HEK293 (cell line): ENCODE measurements around the gene RHD.
A peak's percentile ranks its signal among the peaks of the same experiment; 100 is the strongest.

Experiments used
- HOXD13 ChIP-seq: sonication (generic); formaldehyde crosslinking; IDR thresholded peaks from 2 replicates; pipeline ENCODE4 v1.8.0; 2022; ENCODE audit warnings: missing genetic modification reagents, borderline replicate concordance
- OSR2 ChIP-seq: fragments of 450-650 bp; formaldehyde crosslinking; IDR thresholded peaks from 2 replicates; pipeline ENCODE4 v1.5.1; 2016; ENCODE audit warnings: missing biosample characterization, missing genetic modification characterization
- PATZ1 ChIP-seq: fragments of 450-650 bp; formaldehyde crosslinking; IDR thresholded peaks from 2 replicates; pipeline ENCODE4 v1.5.1; 2016; ENCODE audit warnings: missing biosample characterization, missing genetic modification characterization
- PRDM2 ChIP-seq: fragments of 450-650 bp; formaldehyde crosslinking; IDR thresholded peaks from 2 replicates; pipeline ENCODE4 v1.5.1; 2016; ENCODE audit warnings: missing biosample characterization, missing genetic modification characterization, borderline replicate concordance
- REST ChIP-seq: fragments of 450-650 bp; formaldehyde crosslinking; IDR thresholded peaks from 2 replicates; pipeline ENCODE4 v1.5.1; 2016; ENCODE audit warnings: missing biosample characterization, missing genetic modification characterization
- TCF7L2 ChIP-seq: IDR thresholded peaks from 2 replicates; pipeline ENCODE4 v1.6.1; 2011; ENCODE audit warnings: low read depth, mild to moderate bottlenecking, inconsistent platforms, low read length, moderate library complexity, borderline replicate concordance
- YY1 ChIP-seq: fragments of 450-650 bp; formaldehyde crosslinking; IDR thresholded peaks from 2 replicates; pipeline ENCODE4 v1.5.1; 2018; ENCODE audit warnings: missing biosample characterization, missing genetic modification characterization
- ZBTB6 ChIP-seq: fragments of 450-650 bp; formaldehyde crosslinking; IDR thresholded peaks from 2 replicates; pipeline ENCODE4 v1.5.1; 2017; ENCODE audit warnings: missing biosample characterization, missing genetic modification characterization
- ZIC2 ChIP-seq: fragments of 450-650 bp; formaldehyde crosslinking; IDR thresholded peaks from 2 replicates; pipeline ENCODE4 v1.5.1; 2016; ENCODE audit warnings: missing biosample characterization, missing genetic modification characterization
- ZNF174 ChIP-seq: fragments of 450-650 bp; formaldehyde crosslinking; IDR thresholded peaks from 2 replicates; pipeline ENCODE4 v1.5.0; 2017; ENCODE audit warnings: missing biosample characterization, mild to moderate bottlenecking, missing genetic modification characterization
- ZNF239 ChIP-seq: fragments of 450-650 bp; formaldehyde crosslinking; IDR thresholded peaks from 2 replicates; pipeline ENCODE4 v1.5.1; 2016; ENCODE audit warnings: missing biosample characterization, missing genetic modification characterization
- ZNF248 ChIP-seq: fragments of 450-650 bp; formaldehyde crosslinking; IDR thresholded peaks from 2 replicates; pipeline ENCODE4 v1.5.1; 2017; ENCODE audit warnings: missing biosample characterization, missing genetic modification characterization
- ZNF266 ChIP-seq: fragments of 450-650 bp; formaldehyde crosslinking; IDR thresholded peaks from 2 replicates; pipeline ENCODE4 v1.5.1; 2016; ENCODE audit warnings: missing biosample characterization, missing genetic modification characterization, low read depth
- ZNF311 ChIP-seq: fragments of 450-650 bp; formaldehyde crosslinking; IDR thresholded peaks from 2 replicates; pipeline ENCODE4 v1.5.1; 2017; ENCODE audit warnings: missing biosample characterization, missing genetic modification characterization, borderline replicate concordance
- ZNF335 ChIP-seq: fragments of 450-650 bp; formaldehyde crosslinking; conservative IDR thresholded peaks from 2 replicates; pipeline ENCODE4 v1.5.1; 2016; ENCODE audit warnings: missing biosample characterization, missing genetic modification characterization
- ZNF354C ChIP-seq: fragments of 450-650 bp; formaldehyde crosslinking; IDR thresholded peaks from 2 replicates; pipeline ENCODE4 v1.5.1; 2016; ENCODE audit warnings: missing biosample characterization, missing genetic modification characterization, low read depth, borderline replicate concordance
- ZNF416 ChIP-seq: fragments of 450-650 bp; formaldehyde crosslinking; IDR thresholded peaks from 2 replicates; pipeline ENCODE4 v1.5.1; 2016; ENCODE audit warnings: missing biosample characterization, missing genetic modification characterization
- ZNF423 ChIP-seq: fragments of 450-650 bp; formaldehyde crosslinking; IDR thresholded peaks from 2 replicates; pipeline ENCODE4 v1.5.1; 2016; ENCODE audit warnings: missing biosample characterization, missing genetic modification characterization
- ZNF433 ChIP-seq: fragments of 450-650 bp; formaldehyde crosslinking; IDR thresholded peaks from 2 replicates; pipeline ENCODE4 v1.5.1; 2016; ENCODE audit warnings: missing biosample characterization, missing genetic modification characterization, low read depth
- ZNF48 ChIP-seq: fragments of 450-650 bp; formaldehyde crosslinking; IDR thresholded peaks from 2 replicates; pipeline ENCODE4 v1.5.1; 2016; ENCODE audit warnings: missing biosample characterization, missing genetic modification characterization
- ZNF530 ChIP-seq: fragments of 450-650 bp; formaldehyde crosslinking; IDR thresholded peaks from 2 replicates; pipeline ENCODE4 v1.5.1; 2016; ENCODE audit warnings: low read depth, missing biosample characterization, missing genetic modification characterization
- ZNF544 ChIP-seq: fragments of 450-650 bp; formaldehyde crosslinking; IDR thresholded peaks from 2 replicates; pipeline ENCODE4 v1.5.0; 2017; ENCODE audit warnings: missing biosample characterization, missing genetic modification characterization
- ZNF560 ChIP-seq: fragments of 450-650 bp; formaldehyde crosslinking; IDR thresholded peaks from 2 replicates; pipeline ENCODE4 v1.5.1; 2017; ENCODE audit warnings: missing biosample characterization, missing genetic modification characterization, borderline replicate concordance
- ZNF571 ChIP-seq: fragments of 450-650 bp; formaldehyde crosslinking; IDR thresholded peaks from 2 replicates; pipeline ENCODE4 v1.5.0; 2017; ENCODE audit warnings: missing biosample characterization, missing genetic modification characterization
- ZNF626 ChIP-seq: fragments of 450-650 bp; sonication (Bioruptor Pico); formaldehyde crosslinking; IDR thresholded peaks from 2 replicates; pipeline ENCODE4 v1.5.1; 2018; ENCODE audit warnings: missing biosample characterization, missing genetic modification characterization, inconsistent platforms
- ZNF777 ChIP-seq: fragments of 450-650 bp; formaldehyde crosslinking; IDR thresholded peaks from 2 replicates; pipeline ENCODE4 v1.5.1; 2017; ENCODE audit warnings: missing biosample characterization, missing genetic modification characterization, borderline replicate concordance
- ZNF791 ChIP-seq: fragments of 450-650 bp; formaldehyde crosslinking; IDR thresholded peaks from 2 replicates; pipeline ENCODE4 v1.5.1; 2016; ENCODE audit warnings: missing biosample characterization, missing genetic modification characterization
- ZXDB ChIP-seq: fragments of 450-650 bp; formaldehyde crosslinking; IDR thresholded peaks from 2 replicates; pipeline ENCODE4 v1.5.1; 2016; ENCODE audit warnings: missing biosample characterization, missing genetic modification characterization

Gene RHD

GRCh38 chr1:25247024-25247828 lies 25.1 kb upstream of the RHD start, which contains the start of gene RSRP1 (continued):
- no peak for TF ChIP-seq ZNF423 (tag by site-specific recombination)
- no peak for TF ChIP-seq HOXD13 (CRISPR knock-in tag)
- TF ChIP-seq ZNF544 (tag by site-specific recombination): no peak
- TF ChIP-seq ZNF174 (tag by site-specific recombination): no peak
- TF ChIP-seq ZNF354C (tag by site-specific recombination): no peak
- no peak for TF ChIP-seq ZNF777 (tag by site-specific recombination)
- TF ChIP-seq ZNF248 (tag by site-specific recombination): no peak
- no peak for TF ChIP-seq ZNF530
- no peak for TF ChIP-seq ZNF48 (tag by site-specific recombination)
- no peak for TF ChIP-seq ZNF416 (tag by site-specific recombination)
- peak; percentile 78 for TF ChIP-seq ZNF239 (tag by site-specific recombination)
- TF ChIP-seq ZNF266 (tag by site-specific recombination): no peak
- TF ChIP-seq ZNF335: peak; percentile 56; the same call in 1 of the 2 replicates
- peak; percentile 36; the same call in 1 of the 2 replicates for TF ChIP-seq ZBTB6
- TF ChIP-seq ZIC2 (tag by site-specific recombination): no peak; the same call in 1 of the 2 replicates
- TF ChIP-seq ZNF311 (tag by site-specific recombination): no peak
- TF ChIP-seq PATZ1 (tag by site-specific recombination): peak; percentile 89
- no peak for TF ChIP-seq ZNF560 (tag by site-specific recombination)
- no peak for TF ChIP-seq ZNF626 (tag by site-specific recombination)
- no peak for TF ChIP-seq TCF7L2
- peak; percentile 60 for TF ChIP-seq YY1 (tag by site-specific recombination)
- TF ChIP-seq PRDM2 (tag by site-specific recombination): no peak
- peak; percentile 40; the same call in 1 of the 2 replicates for TF ChIP-seq REST
- no peak for TF ChIP-seq ZNF433 (tag by site-specific recombination)
- TF ChIP-seq ZNF571 (tag by site-specific recombination): no peak
- TF ChIP-seq OSR2 (tag by site-specific recombination): 0 out of 2 replicates have a peak, but pooled peaks have one; percentile 32
- peak; percentile 97 for TF ChIP-seq ZXDB
- 0 out of 2 replicates have a peak, but pooled peaks have one; percentile 17 for TF ChIP-seq ZNF791
